ENCODE data around the gene ZC3H14.

DNA sequence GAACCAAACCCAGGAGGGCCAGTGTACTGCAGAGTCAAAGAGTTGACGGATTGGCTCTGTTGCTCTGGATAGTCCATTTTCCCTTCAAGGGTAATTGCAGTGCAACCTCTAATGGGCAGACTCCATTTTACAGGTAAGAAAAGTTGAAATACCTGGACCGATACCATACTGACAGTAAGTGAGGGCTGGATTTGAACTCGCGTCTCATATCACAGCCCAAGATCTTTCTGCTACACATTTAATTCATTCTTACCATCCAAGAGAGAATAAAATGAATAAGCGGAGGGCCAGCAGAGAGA, 356 bp upstream of the ZC3H14 start:
- TF ChIP-seq EP300 (IDR thresholded peaks at IDR 0.05; ENCODE audit: borderline replicate concordance in 1 of 2, low read depth in 1 of 2, low read length in 1 of 2) (no peak), YY1 (IDR thresholded peaks at IDR 0.05; ENCODE audit: low read depth) (no peak), SIN3A (IDR thresholded peaks at IDR 0.05; ENCODE audit: borderline replicate concordance, low read depth, low read length) (no peak)
- TF ChIP-seq, protein P1, sequence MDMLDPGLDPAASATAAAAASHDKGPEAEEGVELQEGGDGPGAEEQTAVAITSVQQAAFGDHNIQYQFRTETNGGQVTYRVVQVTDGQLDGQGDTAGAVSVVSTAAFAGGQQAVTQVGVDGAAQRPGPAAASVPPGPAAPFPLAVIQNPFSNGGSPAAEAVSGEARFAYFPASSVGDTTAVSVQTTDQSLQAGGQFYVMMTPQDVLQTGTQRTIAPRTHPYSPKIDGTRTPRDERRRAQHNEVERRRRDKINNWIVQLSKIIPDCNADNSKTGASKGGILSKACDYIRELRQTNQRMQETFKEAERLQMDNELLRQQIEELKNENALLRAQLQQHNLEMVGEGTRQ (IDR thresholded peaks at IDR 0.05; ENCODE audit: borderline replicate concordance, low read depth, low read length): no peak
- TF ChIP-seq, protein P2, sequence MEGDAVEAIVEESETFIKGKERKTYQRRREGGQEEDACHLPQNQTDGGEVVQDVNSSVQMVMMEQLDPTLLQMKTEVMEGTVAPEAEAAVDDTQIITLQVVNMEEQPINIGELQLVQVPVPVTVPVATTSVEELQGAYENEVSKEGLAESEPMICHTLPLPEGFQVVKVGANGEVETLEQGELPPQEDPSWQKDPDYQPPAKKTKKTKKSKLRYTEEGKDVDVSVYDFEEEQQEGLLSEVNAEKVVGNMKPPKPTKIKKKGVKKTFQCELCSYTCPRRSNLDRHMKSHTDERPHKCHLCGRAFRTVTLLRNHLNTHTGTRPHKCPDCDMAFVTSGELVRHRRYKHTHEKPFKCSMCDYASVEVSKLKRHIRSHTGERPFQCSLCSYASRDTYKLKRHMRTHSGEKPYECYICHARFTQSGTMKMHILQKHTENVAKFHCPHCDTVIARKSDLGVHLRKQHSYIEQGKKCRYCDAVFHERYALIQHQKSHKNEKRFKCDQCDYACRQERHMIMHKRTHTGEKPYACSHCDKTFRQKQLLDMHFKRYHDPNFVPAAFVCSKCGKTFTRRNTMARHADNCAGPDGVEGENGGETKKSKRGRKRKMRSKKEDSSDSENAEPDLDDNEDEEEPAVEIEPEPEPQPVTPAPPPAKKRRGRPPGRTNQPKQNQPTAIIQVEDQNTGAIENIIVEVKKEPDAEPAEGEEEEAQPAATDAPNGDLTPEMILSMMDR (IDR thresholded peaks at IDR 0.05): no peak
- TF ChIP-seq, protein P3, sequence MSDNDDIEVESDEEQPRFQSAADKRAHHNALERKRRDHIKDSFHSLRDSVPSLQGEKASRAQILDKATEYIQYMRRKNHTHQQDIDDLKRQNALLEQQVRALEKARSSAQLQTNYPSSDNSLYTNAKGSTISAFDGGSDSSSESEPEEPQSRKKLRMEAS (IDR thresholded peaks at IDR 0.05; ENCODE audit: low read depth): no peak

Data from SK-N-SH (cell line).